Heart left ventricle (tissue), 16 donors: ENCODE results near the gene PGAM2. TPM values are rescaled to one million over a fixed set of nuclear protein-coding genes. Genes with fewer than 3 reads are reported as not detected.

Experiments
- ATAC-seq, 4 donors: fragments of 200-7000 bp; cut with Tn5 transposase; one replicate each; pipeline ENCODE4 v1.9.1; 2020 to 2022; ENCODE audit warnings: moderate library complexity in 4 of 4, mild to moderate bottlenecking in 3 of 4, moderate number of reproducible peaks in 1 of 4
- DNase-seq, 5 donors: peaks; one replicate each; pipeline ENCODE4 v3.0.0-alpha.2; 2020
- H3K27ac ChIP-seq, 12 donors: fragments of 200-600 bp; sonication (generic) in 4 of 12; one replicate each; pipeline versions ENCODE4 v1.5.0 to v1.8.0; 2016 to 2022; ENCODE audit warnings: mild to moderate bottlenecking in 2 of 12
- H3K27me3 ChIP-seq, 9 donors: fragments of 200-600 bp; sonication (generic) in 2 of 9; one replicate each; pipeline versions ENCODE4 v1.5.1 to v1.8.0; 2016 to 2022; ENCODE audit warnings: mild to moderate bottlenecking in 3 of 9
- H3K36me3 ChIP-seq, 9 donors: fragments of 200-600 bp; sonication (generic) in 2 of 9; one replicate each; pipeline versions ENCODE4 v1.5.0 to v1.8.0; 2018 to 2022; ENCODE audit warnings: mild to moderate bottlenecking in 2 of 9
- H3K4me1 ChIP-seq, 12 donors: fragments of 200-600 bp; sonication (generic) in 4 of 12; one replicate each; pipeline versions ENCODE4 v1.5.0 to v1.8.0; 2016 to 2022; ENCODE audit warnings: mild to moderate bottlenecking in 3 of 12
- H3K4me3 ChIP-seq, 12 donors: fragments of 200-600 bp; sonication (generic) in 4 of 12; one replicate each; pipeline versions ENCODE4 v1.5.0 to v1.8.0; 2017 to 2022; ENCODE audit warnings: mild to moderate bottlenecking in 9 of 12, moderate library complexity in 4 of 12
- H3K9me3 ChIP-seq, 12 donors: fragments of 200-600 bp; sonication (generic) in 4 of 12; one replicate each; pipeline versions ENCODE4 v1.5.0 to v1.8.0; 2016 to 2022; ENCODE audit warnings: mild to moderate bottlenecking in 1 of 12
- CTCF ChIP-seq, 12 donors: fragments of 200-600 bp; sonication (generic) in 4 of 12; IDR thresholded peaks; one replicate each; pipeline versions ENCODE4 v1.5.0 to v1.8.0; 2018 to 2022; ENCODE audit warnings: antibody characterized with exemption in 12 of 12, mild to moderate bottlenecking in 5 of 12
- POLR2A ChIP-seq, 2 donors: fragments of 450-650 bp; IDR thresholded peaks; one replicate each; pipeline ENCODE4 v1.6.1; 2017; ENCODE audit warnings: antibody characterized with exemption in 2 of 2, mild to moderate bottlenecking in 2 of 2, moderate library complexity in 2 of 2
- WGBS, 4 donors: extraction: QIAGEN DNeasy Blood & Tissue Kit in 2 of 4; methylation state at CpG; one replicate each; pipeline versions ENCODE4 v1.1.5 to v1.1.7; 2013 to 2018; 5-methylcytosine and 5-hydroxymethylcytosine counted together
- intact Hi-C, 10 donors: fragments of 100-400 bp; cut with DNase I; formaldehyde crosslinking; loops; one replicate each; pipeline versions ENCODE4 v1.11.1 to v1.14.2; 2022
- polyA plus RNA-seq, 2 donors: library from polyadenylated mRNA; stranded (reverse); fragments of 200-250 nt; gene quantifications; one replicate each; pipeline ENCODE4 v1.2.3, GENCODE V29; 2013
- total RNA-seq, 9 donors: library from RNA; depleted of rRNA in 2 of 9; stranded (reverse); fragments of >200 nt in 2 of 9; fragmentation: NEBNext Ultra II Directional in 3 of 9; extraction: Animal tissue kit (Norgen Biotek cat#: 25700) in 3 of 9; gene quantifications; one replicate each; pipeline versions ENCODE4 v1.1.0 to v1.2.4, GENCODE V29; 2016 to 2023
- donor health status: ischemic (EF 13 %, LVEDD 7.1; RV severe dilation, severe dysfunction).
- donor health status: healthy with polysubstance abuse.
- donor health status: DM: no; HTN: yes; CAD: no.
- donor health status: DM: no; HTN: no; CAD: no.
- donor health status: ischemic (EF 25% LVEDD 6.9; RV normal size, moderate dysfunction).
- donor health status: ischemic (EF 25% LVEDD 5.7; RV mildly dilated, moderate dysfunction).
- donor health status: healthy.
- donor health status: DM: yes; HTN: yes; CAD: no.
- donor health status: ischemic (EF 35%, LVEDD 5.7; RV mildly dilated, moderate dysfunction).
- donor health status: nonischemic (EF 11% LVEDD 7.7; RV severe dilation, severe dysfunction).
- donor health status: DM: yes; HTN: yes; CAD: no.
- donor health status: PGD.
- donor health status: ischemic (EF 29% LVEDD 5.4; RV normal size, mild dysfunction).
- donor health status: nonischemic (EF 23%, LVEDD 6.1; RV moderate dilation, normal function).

The PGAM2 gene
- total and polyA plus RNA-seq, 11 donors: 242 to 2,064 (median 555) TPM

GRCh38 chr7:44064791-44065430 lies 456 bp downstream of the PGAM2 start:
- H3K27ac ChIP-seq: peak overlapping the region; percentile 54 to 91 (median 80)
- intact Hi-C loops: no loop called here
- no peak for TF ChIP-seq POLR2A (IDR thresholded peaks at IDR 0.05)
- no peak for TF ChIP-seq CTCF (IDR thresholded peaks at IDR 0.05)
- peak overlapping the region; percentile 31 to 64 (median 54) for H3K4me3 ChIP-seq
- peak in 3 of 4 donors; percentile 8 to 16 (median 9) for ATAC-seq
- H3K9me3 ChIP-seq: no peaks in the 10 kb centered on the region
- peaks cover 0 to 29% (median 20%) of the 10 kb centered on the region in 9 donors for H3K36me3 ChIP-seq
- 12 to 24% (median 19%) methylated on average over 15 to 33 of the region's 33 CpGs for WGBS, 4 donors
- no peaks in the 10 kb centered on the region for H3K27me3 ChIP-seq
- H3K4me1 ChIP-seq: peaks cover 0 to 77% (median 32%) of the 10 kb centered on the region in 12 donors
- peak in 2 of 5 donors; percentile 40 to 66 for DNase-seq

GRCh38 chr7:44063894-44064651 lies 1.3 kb downstream of the PGAM2 start:
- Histone ChIP-seq H3K27ac (peak overlapping the region; percentile 54 to 91 (median 80)), H3K27me3 (no peaks in the 10 kb centered on the region), H3K9me3 (no peaks in the 10 kb centered on the region), H3K4me3 (peak overlapping the region; percentile 31 to 64 (median 54)), H3K36me3 (peaks cover 0 to 38% (median 29%) of the 10 kb centered on the region in 9 donors), H3K4me1 (peaks cover 0 to 79% (median 32%) of the 10 kb centered on the region in 12 donors)
- 18 to 37% (median 25%) methylated on average over 15 to 16 of the region's 16 CpGs for WGBS, 4 donors
- peak in 3 of 4 donors; percentile 7 to 33 (median 16) for ATAC-seq
- DNase-seq: peak in 4 of 5 donors; percentile 47 to 72 (median 60)
- intact Hi-C loops: no loop called here
- TF ChIP-seq POLR2A (IDR thresholded peaks at IDR 0.05) (no peak), CTCF (IDR thresholded peaks at IDR 0.05) (no peak)

- Histone ChIP-seq H3K36me3 (peaks cover 2 to 43% (median 34%) of the 10 kb centered on the region in 9 donors), H3K4me1 (peaks cover 0 to 79% (median 32%) of the 10 kb centered on the region in 12 donors), H3K4me3 (peak overlapping the region; percentile 31 to 64 (median 54)), H3K9me3 (no peaks in the 10 kb centered on the region), H3K27ac (peak overlapping the region in 10 of 12 donors; percentile 41 to 91 (median 85)), H3K27me3 (no peaks in the 10 kb centered on the region)
- no peak for ATAC-seq
- DNase-seq: peak in 1 of 5 donors; percentile 25
- TF ChIP-seq POLR2A (IDR thresholded peaks at IDR 0.05) (no peak), CTCF (IDR thresholded peaks at IDR 0.05) (no peak)
- intact Hi-C loops: no loop called here
- WGBS, 4 donors: 24 to 42% (median 36%) methylated on average over 10 of the region's 10 CpGs
Observed at GRCh38 chr7:44063547-44063893, 1.8 kb downstream of the PGAM2 start.

GRCh38 chr7:44062903-44063295 lies 2.5 kb downstream of the PGAM2 start:
- H3K27ac ChIP-seq: peak overlapping the region in 10 of 12 donors; percentile 41 to 91 (median 85)
- H3K9me3 ChIP-seq: no peaks in the 10 kb centered on the region
- peak overlapping the region in 3 of 12 donors; percentile 53 to 64 (median 53) for H3K4me3 ChIP-seq
- H3K4me1 ChIP-seq: peaks cover 0 to 75% (median 32%) of the 10 kb centered on the region in 12 donors
- no peak for TF ChIP-seq POLR2A (IDR thresholded peaks at IDR 0.05)
- no peak for TF ChIP-seq CTCF (IDR thresholded peaks at IDR 0.05)
- intact Hi-C loops: no loop called here
- DNase-seq: peak in 2 of 5 donors; percentile 45 to 46
- ATAC-seq: peak in 3 of 4 donors; percentile 0 to 7 (median 3)
- peaks cover 2 to 49% (median 40%) of the 10 kb centered on the region in 9 donors for H3K36me3 ChIP-seq
- WGBS, 4 donors: 49 to 58% (median 55%) methylated on average over 3 of the region's 3 CpGs
- no peaks in the 10 kb centered on the region for H3K27me3 ChIP-seq
